GM12891 (cell line): ENCODE data around the gene WNT3.

ENCODE experiments used
- PAX5 ChIP-seq: IDR thresholded peaks from 2 replicates; pipeline ENCODE4 v1.6.1; 2011; ENCODE audit warnings: low read length, moderate library complexity, mild to moderate bottlenecking; ENCODE audit not compliant: insufficient read depth, severe bottlenecking
- POLR2A ChIP-seq: IDR thresholded peaks from 2 replicates; pipeline ENCODE4 v1.6.1; 2011; ENCODE audit warnings: low read depth, low read length, control low read depth
- POLR2AphosphoS5 ChIP-seq: IDR thresholded peaks from 2 replicates; pipeline ENCODE4 v1.6.1; 2011; ENCODE audit warnings: low read depth, low read length, control low read depth
- SPI1 ChIP-seq: IDR thresholded peaks from 2 replicates; pipeline ENCODE4 v1.6.1; 2011; ENCODE audit warnings: low read depth, low read length, control low read depth
- TAF1 ChIP-seq: IDR thresholded peaks from 2 replicates; pipeline ENCODE4 v1.6.1; 2011; ENCODE audit warnings: low read depth, low read length, control low read depth

DNA sequence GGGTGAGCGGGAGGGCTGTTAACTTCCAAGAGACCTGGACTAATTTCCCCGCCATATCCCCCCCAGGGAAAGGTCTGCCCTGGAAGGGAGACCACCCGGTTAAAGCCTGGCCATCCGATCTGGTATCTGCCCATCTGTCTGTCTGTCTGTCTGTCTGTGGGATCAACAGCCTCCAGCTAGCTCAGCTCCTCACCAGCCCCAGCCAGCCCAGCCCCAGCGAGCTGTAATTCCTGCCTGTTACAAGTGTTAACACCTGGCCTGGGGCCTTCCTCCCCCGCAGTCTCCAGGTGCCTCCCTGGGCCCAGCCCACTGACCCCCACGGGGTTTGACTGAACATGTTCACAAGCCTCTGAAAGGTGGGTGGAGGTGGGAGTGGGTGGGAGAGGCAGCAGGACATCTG lies 4.0 kb downstream of the WNT3 start:
- TF ChIP-seq POLR2AphosphoS5 (no peak), POLR2A (no peak), TAF1 (no peak), SPI1 (no peak), PAX5 (no peak)
